Thoracic aorta (tissue), 2 donors: ENCODE data around the gene ARL15. TPM values are rescaled to one million over a fixed set of nuclear protein-coding genes. Genes with fewer than 3 reads are reported as not detected.

ENCODE experiments used
- ATAC-seq: fragments of 150-250 bp; one replicate; pipeline ENCODE4 v1.8.0; 2017; ENCODE audit warnings: low read depth; ENCODE audit not compliant: insufficient number of reproducible peaks, low FRiP score
- DNase-seq: peaks from one replicate; pipeline ENCODE4 v3.0.0-alpha.2; 2020; ENCODE audit warnings: low spot score
- H3K27ac ChIP-seq, 2 donors: fragments of 200-600 bp; sonication (generic); 1 replicate in 1 of 2; 2 replicates in 1 of 2; pipeline ENCODE4 v1.5.1; 2016; ENCODE audit warnings: mild to moderate bottlenecking in 2 of 2, moderate library complexity in 2 of 2
- H3K27me3 ChIP-seq: fragments of 200-600 bp; sonication (generic); replicated peaks from 2 replicates; pipeline ENCODE4 v1.6.0; 2016; ENCODE audit warnings: mild to moderate bottlenecking; ENCODE audit not compliant: insufficient read depth
- H3K36me3 ChIP-seq: fragments of 200-600 bp; sonication (generic); one replicate; pipeline ENCODE4 v1.5.1; 2016
- H3K4me1 ChIP-seq, 2 donors: fragments of 200-600 bp; sonication (generic); 1 replicate in 1 of 2; 2 replicates in 1 of 2; pipeline versions ENCODE4 v1.5.1 to v1.6.0; 2016; ENCODE audit warnings: low read depth in 2 of 2, mild to moderate bottlenecking in 1 of 2; ENCODE audit not compliant: control insufficient read depth in 1 of 2
- H3K4me3 ChIP-seq: fragments of 200-600 bp; sonication (generic); 2 replicates; pipeline ENCODE4 v1.5.1; 2016; ENCODE audit warnings: mild to moderate bottlenecking
- H3K9me3 ChIP-seq: fragments of 200-600 bp; sonication (generic); 2 replicates; pipeline ENCODE4 v1.5.1; 2016
- total RNA-seq, 2 donors: library from RNA; depleted of rRNA; stranded (reverse); fragments of >200 nt; gene quantifications; one replicate each; pipeline versions ENCODE4 v1.1.0 to v1.2.3, GENCODE V29; 2016
- TF ChIP-seq, protein P1 (sequence below): fragments of 200-600 bp; sonication (generic); IDR thresholded peaks from one replicate; pipeline ENCODE4 v1.5.1; 2019; ENCODE audit warnings: antibody characterized with exemption

The ARL15 gene
- total RNA-seq, 2 donors from 2014 or later = 23.6 to 36.8 TPM

DNA sequence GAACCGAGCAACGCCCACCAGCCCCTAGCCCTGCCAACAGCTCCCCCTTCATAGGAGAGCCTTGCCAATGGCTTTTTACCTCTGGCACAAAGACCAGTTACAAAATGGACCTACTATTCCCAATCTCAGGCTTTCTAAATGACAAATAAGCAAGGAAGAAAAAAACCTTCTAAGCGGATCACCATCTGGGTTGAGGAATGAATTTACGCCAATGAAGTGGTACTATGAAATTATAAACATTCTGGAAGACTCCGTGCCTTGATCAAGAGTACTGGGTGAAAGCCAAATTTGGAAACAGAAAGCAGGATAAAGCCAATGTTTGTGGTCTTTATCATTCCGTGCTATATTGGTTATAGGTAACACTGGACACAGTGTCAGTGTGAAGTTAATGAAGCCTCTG, 378.0 kb downstream of the ARL15 start:
- no peaks in the 10 kb centered on the region for H3K36me3 ChIP-seq
- H3K9me3 ChIP-seq = no peaks in the 10 kb centered on the region
- TF ChIP-seq, protein P1, sequence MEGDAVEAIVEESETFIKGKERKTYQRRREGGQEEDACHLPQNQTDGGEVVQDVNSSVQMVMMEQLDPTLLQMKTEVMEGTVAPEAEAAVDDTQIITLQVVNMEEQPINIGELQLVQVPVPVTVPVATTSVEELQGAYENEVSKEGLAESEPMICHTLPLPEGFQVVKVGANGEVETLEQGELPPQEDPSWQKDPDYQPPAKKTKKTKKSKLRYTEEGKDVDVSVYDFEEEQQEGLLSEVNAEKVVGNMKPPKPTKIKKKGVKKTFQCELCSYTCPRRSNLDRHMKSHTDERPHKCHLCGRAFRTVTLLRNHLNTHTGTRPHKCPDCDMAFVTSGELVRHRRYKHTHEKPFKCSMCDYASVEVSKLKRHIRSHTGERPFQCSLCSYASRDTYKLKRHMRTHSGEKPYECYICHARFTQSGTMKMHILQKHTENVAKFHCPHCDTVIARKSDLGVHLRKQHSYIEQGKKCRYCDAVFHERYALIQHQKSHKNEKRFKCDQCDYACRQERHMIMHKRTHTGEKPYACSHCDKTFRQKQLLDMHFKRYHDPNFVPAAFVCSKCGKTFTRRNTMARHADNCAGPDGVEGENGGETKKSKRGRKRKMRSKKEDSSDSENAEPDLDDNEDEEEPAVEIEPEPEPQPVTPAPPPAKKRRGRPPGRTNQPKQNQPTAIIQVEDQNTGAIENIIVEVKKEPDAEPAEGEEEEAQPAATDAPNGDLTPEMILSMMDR = no peak
- no peaks in the 10 kb centered on the region for H3K27me3 ChIP-seq
- no peak for DNase-seq
- H3K27ac ChIP-seq = no peak overlapping the region
- ATAC-seq = no peak
- H3K4me3 ChIP-seq = no peak overlapping the region
- peaks cover 0 to 10% of the 10 kb centered on the region in 2 donors for H3K4me1 ChIP-seq

DNA sequence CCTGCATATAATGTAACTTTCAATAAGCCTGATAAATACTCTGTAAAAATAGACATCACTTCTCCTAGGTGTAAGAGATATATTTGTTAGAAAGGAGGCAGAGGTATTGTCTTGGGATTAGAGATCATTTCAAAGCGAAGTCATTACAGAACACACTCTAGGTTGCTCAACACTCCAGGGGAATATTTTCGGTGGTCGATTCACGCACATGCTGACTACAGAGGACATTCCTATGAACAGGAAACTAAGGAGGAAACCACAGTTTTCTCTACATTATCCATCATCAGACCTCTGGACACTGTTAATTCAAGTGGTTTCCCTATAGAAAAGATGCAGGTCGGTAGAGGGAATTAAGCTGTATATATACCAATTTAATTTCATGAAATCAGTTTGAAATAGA, 379.9 kb downstream of the ARL15 start:
- Histone ChIP-seq H3K4me3 (no peak overlapping the region), H3K9me3 (no peaks in the 10 kb centered on the region), H3K36me3 (no peaks in the 10 kb centered on the region), H3K27ac (no peak overlapping the region), H3K27me3 (no peaks in the 10 kb centered on the region), H3K4me1 (no peaks in the 10 kb centered on the region)
- DNase-seq (no peak), ATAC-seq (no peak)
- TF ChIP-seq, protein P1 = no peak

DNA sequence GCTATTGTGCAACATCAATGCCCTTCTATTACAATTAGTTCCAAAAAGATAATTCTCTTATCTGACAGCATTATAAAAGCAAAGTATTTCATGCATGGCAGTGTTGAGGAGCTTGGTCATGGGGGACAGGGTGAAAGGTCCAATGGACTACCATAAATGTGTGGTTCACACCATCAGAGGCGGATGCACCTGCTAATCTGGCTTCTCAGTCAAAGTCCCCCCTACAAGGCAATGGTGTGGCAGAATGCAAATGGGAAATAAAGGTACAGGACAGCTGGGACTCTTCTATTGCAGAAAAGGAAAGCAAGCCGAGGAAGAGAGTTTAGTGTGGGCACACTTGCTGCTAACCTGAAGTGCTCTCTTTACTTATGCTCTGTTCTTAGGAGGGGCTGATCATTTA, 380.8 kb downstream of the ARL15 start:
- TF ChIP-seq, protein P1 = no peak
- Histone ChIP-seq H3K27me3 (no peaks in the 10 kb centered on the region), H3K36me3 (no peaks in the 10 kb centered on the region), H3K4me1 (no peaks in the 10 kb centered on the region), H3K4me3 (no peak overlapping the region), H3K27ac (no peak overlapping the region), H3K9me3 (no peaks in the 10 kb centered on the region)
- ATAC-seq (no peak), DNase-seq (no peak)

DNA sequence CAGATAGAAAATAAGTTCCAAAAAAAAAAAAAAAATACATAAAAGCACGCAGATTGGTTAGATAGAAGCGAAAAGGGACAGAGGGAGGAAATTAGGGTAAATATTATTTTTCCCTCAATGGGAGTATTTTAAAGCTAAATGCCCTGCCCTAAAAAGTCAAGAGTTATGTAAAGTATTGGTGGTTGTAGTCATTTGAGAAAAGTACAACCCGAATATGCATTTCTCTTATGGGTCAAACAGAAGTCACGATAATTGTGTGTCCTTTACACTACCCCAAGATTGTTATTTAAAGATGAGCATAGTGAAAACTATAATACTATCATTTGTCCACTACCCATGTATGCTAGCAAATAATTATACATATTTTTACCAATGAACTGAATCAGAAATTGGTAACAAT, 381.2 kb downstream of the ARL15 start:
- TF ChIP-seq, protein P1 = no peak
- Histone ChIP-seq H3K36me3 (no peaks in the 10 kb centered on the region), H3K27ac (no peak overlapping the region), H3K27me3 (no peaks in the 10 kb centered on the region), H3K4me3 (no peak overlapping the region), H3K9me3 (no peaks in the 10 kb centered on the region), H3K4me1 (no peaks in the 10 kb centered on the region)
- ATAC-seq = no peak
- no peak for DNase-seq

DNA sequence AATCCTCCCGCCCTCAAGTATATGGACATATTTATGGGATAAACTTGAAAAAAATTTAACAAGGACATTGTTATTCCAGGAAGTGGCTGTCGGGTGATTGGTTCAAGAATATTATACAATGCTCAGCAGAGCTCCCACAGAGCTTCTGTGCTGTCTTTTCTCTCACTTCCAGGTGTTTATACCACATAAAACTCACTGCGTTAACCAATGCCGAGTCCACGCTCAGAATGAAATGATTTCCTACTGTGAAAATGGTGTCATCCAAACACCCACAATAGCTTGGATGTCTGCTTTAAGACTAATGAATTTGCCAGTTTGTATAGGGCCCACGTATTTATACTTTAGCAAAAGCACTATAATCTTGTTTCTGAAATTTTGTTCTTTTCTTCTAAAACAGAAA, 381.7 kb downstream of the ARL15 start:
- Histone ChIP-seq H3K27me3 (no peaks in the 10 kb centered on the region), H3K4me1 (no peaks in the 10 kb centered on the region), H3K27ac (no peak overlapping the region), H3K9me3 (no peaks in the 10 kb centered on the region), H3K36me3 (no peaks in the 10 kb centered on the region), H3K4me3 (no peak overlapping the region)
- TF ChIP-seq, protein P1 = no peak
- no peak for ATAC-seq
- DNase-seq = no peak
